Smooth muscle cell (in vitro differentiated cells): ENCODE results near the gene LIPA. TPM values are rescaled to one million over a fixed set of nuclear protein-coding genes. Genes with fewer than 3 reads are reported as not detected.

Source experiments
- DNase-seq: peaks from one replicate; lab custom pipeline; 2025; ENCODE audit not compliant: unreplicated experiment; lab: John Stamatoyannopoulos, UW
- H2AFZ ChIP-seq: fragments of 200-600 bp; sonication (generic); 2 replicates; pipeline ENCODE4 v1.6.0; 2016; ENCODE audit warnings: antibody characterized with exemption, low read depth, mild to moderate bottlenecking
- H3F3A ChIP-seq: fragments of 200-600 bp; sonication (generic); 2 replicates; pipeline ENCODE4 v1.6.0; 2017; ENCODE audit warnings: antibody characterized with exemption, low read depth
- H3K27ac ChIP-seq: fragments of 200-600 bp; sonication (generic); 2 replicates; pipeline ENCODE4 v1.5.1; 2016; ENCODE audit warnings: low read depth, mild to moderate bottlenecking
- H3K27me3 ChIP-seq: fragments of 200-600 bp; sonication (generic); 2 replicates; pipeline ENCODE4 v1.6.1; 2016; ENCODE audit warnings: low read depth, mild to moderate bottlenecking
- H3K36me3 ChIP-seq: fragments of 200-600 bp; sonication (generic); 2 replicates; pipeline ENCODE4 v1.5.1; 2016; ENCODE audit warnings: low read depth
- H3K4me1 ChIP-seq: fragments of 200-600 bp; sonication (generic); 2 replicates; pipeline ENCODE4 v1.5.1; 2016; ENCODE audit warnings: low read depth
- H3K4me2 ChIP-seq: fragments of 200-600 bp; sonication (generic); 2 replicates; pipeline ENCODE4 v1.6.0; 2016; ENCODE audit warnings: mild to moderate bottlenecking
- H3K4me3 ChIP-seq: fragments of 200-600 bp; sonication (generic); 2 replicates; pipeline ENCODE4 v1.5.1; 2016; ENCODE audit warnings: mild to moderate bottlenecking
- H3K79me2 ChIP-seq: fragments of 200-600 bp; sonication (generic); 2 replicates; pipeline ENCODE4 v1.6.0; 2016; ENCODE audit warnings: low read depth, mild to moderate bottlenecking
- H3K9ac ChIP-seq: fragments of 200-600 bp; sonication (generic); 2 replicates; pipeline ENCODE4 v1.6.0; 2016; ENCODE audit warnings: low read depth
- H3K9me3 ChIP-seq: fragments of 200-600 bp; sonication (generic); replicated peaks from 2 replicates; pipeline ENCODE4 v1.5.1; 2016; ENCODE audit warnings: low read depth
- H4K20me1 ChIP-seq: fragments of 200-600 bp; sonication (generic); 2 replicates; pipeline ENCODE4 v1.6.0; 2016; ENCODE audit warnings: low read depth
- WGBS: methylation state at CpG from one replicate; pipeline ENCODE4 v1.1.7; 2016; ENCODE audit warnings: low lambda C conversion rate; 5-methylcytosine and 5-hydroxymethylcytosine counted together
- polyA plus RNA-seq: library from polyadenylated mRNA; unstranded; fragments of >200 nt; fragmentation: Nextera tagmentation; extraction: Ambion mirVana; gene quantifications from 2 replicates; pipeline ENCODE4 v1.2.1, GENCODE V29; 2016
- total RNA-seq: library from RNA; depleted of rRNA; stranded (reverse); fragments of >200 nt; gene quantifications from 2 replicates; pipeline ENCODE4 v1.2.3, GENCODE V29; 2014
- TF ChIP-seq, protein P1 (sequence below): fragments of 200-600 bp; sonication (generic); IDR thresholded peaks from 2 replicates; pipeline ENCODE4 v1.5.1; 2017; ENCODE audit warnings: borderline replicate concordance, mild to moderate bottlenecking, antibody characterized with exemption; ENCODE audit not compliant: insufficient read depth, poor library complexity, severe bottlenecking

Gene LIPA
- total and polyA plus RNA-seq, 2 experiments from 2014 or later: 27.1 to 34.4 TPM

DNA sequence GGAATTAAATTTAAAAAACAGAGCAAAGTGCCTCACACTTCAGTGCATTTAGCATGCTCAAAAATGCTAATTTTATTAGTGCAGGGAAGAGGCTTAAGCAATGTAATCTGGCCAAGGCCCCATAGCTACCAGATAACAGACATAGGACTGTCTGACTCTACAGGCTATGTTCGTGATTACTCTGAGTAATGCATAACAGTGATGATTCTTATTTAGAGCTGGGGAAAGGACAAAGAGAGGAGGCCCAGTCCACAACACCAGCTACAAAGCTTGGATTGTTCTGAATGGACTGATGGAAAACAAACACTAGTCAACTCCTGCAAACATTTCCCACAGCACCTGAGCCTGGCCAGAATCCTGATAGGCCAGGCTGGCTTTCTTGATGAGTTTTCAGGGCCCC is 36.1 kb downstream of the LIPA start:
- Histone ChIP-seq H3K79me2 (no peaks in the 10 kb centered on the region), H3K9me3 (no peaks in the 10 kb centered on the region), H3F3A (no peaks in the 10 kb centered on the region), H3K4me3 (no peak overlapping the region), H2AFZ (no peak overlapping the region), H3K27ac (peak overlapping the region; percentile 78), H3K4me1 (no peaks in the 10 kb centered on the region), H4K20me1 (no peaks in the 10 kb centered on the region), H3K27me3 (peaks cover 13% of the 10 kb centered on the region), H3K9ac (no peak overlapping the region), H3K36me3 (no peaks in the 10 kb centered on the region), H3K4me2 (no peak overlapping the region)
- TF ChIP-seq, protein P1, sequence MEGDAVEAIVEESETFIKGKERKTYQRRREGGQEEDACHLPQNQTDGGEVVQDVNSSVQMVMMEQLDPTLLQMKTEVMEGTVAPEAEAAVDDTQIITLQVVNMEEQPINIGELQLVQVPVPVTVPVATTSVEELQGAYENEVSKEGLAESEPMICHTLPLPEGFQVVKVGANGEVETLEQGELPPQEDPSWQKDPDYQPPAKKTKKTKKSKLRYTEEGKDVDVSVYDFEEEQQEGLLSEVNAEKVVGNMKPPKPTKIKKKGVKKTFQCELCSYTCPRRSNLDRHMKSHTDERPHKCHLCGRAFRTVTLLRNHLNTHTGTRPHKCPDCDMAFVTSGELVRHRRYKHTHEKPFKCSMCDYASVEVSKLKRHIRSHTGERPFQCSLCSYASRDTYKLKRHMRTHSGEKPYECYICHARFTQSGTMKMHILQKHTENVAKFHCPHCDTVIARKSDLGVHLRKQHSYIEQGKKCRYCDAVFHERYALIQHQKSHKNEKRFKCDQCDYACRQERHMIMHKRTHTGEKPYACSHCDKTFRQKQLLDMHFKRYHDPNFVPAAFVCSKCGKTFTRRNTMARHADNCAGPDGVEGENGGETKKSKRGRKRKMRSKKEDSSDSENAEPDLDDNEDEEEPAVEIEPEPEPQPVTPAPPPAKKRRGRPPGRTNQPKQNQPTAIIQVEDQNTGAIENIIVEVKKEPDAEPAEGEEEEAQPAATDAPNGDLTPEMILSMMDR: no peak
- WGBS: 15% methylated on average over 1 of the region's 1 CpG
- no peak for DNase-seq

DNA sequence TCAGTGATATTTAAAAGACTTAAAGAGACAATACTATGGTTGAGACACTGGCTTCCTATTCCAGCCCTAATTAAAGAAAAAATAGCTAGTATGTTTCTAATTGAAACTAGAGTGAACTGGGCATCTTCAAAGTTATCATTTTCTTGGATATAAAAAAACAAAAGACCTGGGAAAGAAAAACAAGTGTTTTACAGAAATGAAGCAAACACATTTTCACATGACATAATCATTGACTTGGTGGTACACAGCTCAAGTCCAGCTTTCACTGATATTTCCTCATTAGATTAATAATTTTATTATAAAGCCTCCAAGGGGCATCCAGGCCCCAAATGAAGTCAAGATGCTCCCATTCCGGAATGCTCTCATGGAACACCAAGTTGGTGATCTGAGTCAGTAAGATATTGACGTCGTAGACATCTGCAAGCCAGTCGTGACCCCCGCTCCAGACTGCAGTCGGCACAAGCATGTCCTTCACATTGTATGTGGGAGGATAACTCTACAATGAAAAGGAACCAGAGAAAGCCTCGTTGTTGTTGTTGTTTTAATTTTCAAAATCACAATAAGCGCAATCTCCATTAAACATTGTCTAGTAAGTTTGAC is 36.9 kb downstream of the LIPA start:
- H2AFZ ChIP-seq: no peak overlapping the region
- no peak overlapping the region for H3K9ac ChIP-seq
- H3K36me3 ChIP-seq: no peaks in the 10 kb centered on the region
- 70% methylated on average over 8 of the region's 8 CpGs for WGBS
- no peak overlapping the region for H3K4me3 ChIP-seq
- H3K4me2 ChIP-seq: no peak overlapping the region
- peaks cover 21% of the 10 kb centered on the region for H3K27me3 ChIP-seq
- no peaks in the 10 kb centered on the region for H3K9me3 ChIP-seq
- TF ChIP-seq, protein P1: no peak
- H3F3A ChIP-seq: no peaks in the 10 kb centered on the region
- no peaks in the 10 kb centered on the region for H3K4me1 ChIP-seq
- peak overlapping the region; percentile 78 for H3K27ac ChIP-seq
- no peaks in the 10 kb centered on the region for H3K79me2 ChIP-seq
- DNase-seq: no peak
- H4K20me1 ChIP-seq: no peaks in the 10 kb centered on the region

DNA sequence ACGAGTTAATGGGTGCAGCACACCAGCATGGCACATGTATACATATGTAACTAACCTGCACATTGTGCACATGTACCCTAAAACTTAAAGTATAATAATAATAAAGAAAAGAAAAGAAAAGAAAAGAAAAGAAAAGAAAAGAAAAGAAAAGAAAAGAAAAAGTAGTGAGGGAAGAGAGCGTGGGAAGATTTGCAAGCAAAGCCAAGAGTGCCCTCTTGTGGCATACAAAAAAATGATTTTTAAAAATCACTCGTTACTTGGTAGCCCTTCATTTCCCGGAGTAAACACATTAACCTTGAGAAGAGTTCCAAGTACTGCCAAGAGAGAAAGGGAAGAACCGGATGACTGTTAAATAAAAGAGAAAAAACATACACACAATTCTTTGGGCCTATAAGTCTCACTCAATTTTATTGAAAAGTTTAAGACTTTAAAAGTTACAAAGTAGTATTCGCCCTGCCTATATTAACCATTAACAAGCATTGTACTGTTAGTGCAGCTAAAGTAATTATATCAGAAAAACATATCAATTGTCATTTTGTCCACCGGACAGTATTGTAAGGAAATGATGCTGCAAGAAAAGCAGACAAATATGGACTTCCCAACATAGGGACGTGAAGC is 38.3 kb downstream of the LIPA start:
- no peak overlapping the region for H3K27ac ChIP-seq
- H3K27me3 ChIP-seq: peaks cover 35% of the 10 kb centered on the region
- H3F3A ChIP-seq: no peaks in the 10 kb centered on the region
- no peaks in the 10 kb centered on the region for H3K79me2 ChIP-seq
- H4K20me1 ChIP-seq: no peaks in the 10 kb centered on the region
- no peak overlapping the region for H2AFZ ChIP-seq
- no peaks in the 10 kb centered on the region for H3K9me3 ChIP-seq
- WGBS: 61% methylated on average over 8 of the region's 8 CpGs
- no peaks in the 10 kb centered on the region for H3K4me1 ChIP-seq
- H3K4me2 ChIP-seq: no peak overlapping the region
- TF ChIP-seq, protein P1: peak; percentile 64
- H3K9ac ChIP-seq: no peak overlapping the region
- H3K36me3 ChIP-seq: no peaks in the 10 kb centered on the region
- DNase-seq: no peak
- H3K4me3 ChIP-seq: no peak overlapping the region
